Uterine smooth muscle cell (primary cell): ENCODE results near the gene MYH9. TPM values are rescaled to one million over a fixed set of nuclear protein-coding genes. Genes with fewer than 3 reads are reported as not detected.

Experiments
- total RNA-seq: library from RNA; depleted of rRNA; stranded (reverse); fragments of >200 nt; gene quantifications from 2 replicates; pipeline ENCODE4 v1.2.3, GENCODE V29; 2014

MYH9 gene
- 797 and 1,114 TPM in 2 replicates for total RNA-seq

GRCh38 chr22:36387959-36388726 is at the start of gene MYH9:
TSS of gene MYH9 (minus strand) at chr22:36387967. CDS start at chr22:36349236, 38,731 bp downstream.

GRCh38 chr22:36252754-36253522 is 134.8 kb downstream of the MYH9 start, which contains the start of gene APOL1:
TSS of gene APOL1 (plus strand) at chr22:36253133. CDS start at chr22:36254956, 1,823 bp downstream.

GRCh38 chr22:36239401-36240171 is 148.2 kb downstream of the MYH9 start, which contains the start of gene APOL2:
TSS of gene APOL2 (minus strand) at chr22:36239527. CDS start at chr22:36233162, 6,365 bp downstream.

Other genes with a start within 250 kb of the MYH9 start
- gene APOL3, start 227.2 kb downstream of the MYH9 start, total RNA-seq: 7.5 and 7.9 TPM in 2 replicates
- gene APOL4, start 186.2 kb downstream of the MYH9 start, total RNA-seq: 0.11 and 0.12 TPM in 2 replicates
- gene APOL2, start 148.4 kb downstream of the MYH9 start, total RNA-seq: 49.2 and 57.2 TPM in 2 replicates
- gene APOL1, start 134.8 kb downstream of the MYH9 start, total RNA-seq: 9.8 and 21.5 TPM in 2 replicates
- 24.6 and 27.9 TPM in 2 replicates for gene TXN2, start 93.7 kb upstream of the MYH9 start, total RNA-seq
- 8.5 and 10.2 TPM in 2 replicates for gene FOXRED2, start 119.1 kb upstream of the MYH9 start, total RNA-seq
- 563 and 631 TPM in 2 replicates for gene EIF3D, start 141.2 kb upstream of the MYH9 start, total RNA-seq